Type B pancreatic cell (in vitro differentiated cells): Measurements from ENCODE around the gene MYLK. TPM values are rescaled to one million over a fixed set of nuclear protein-coding genes. Genes with fewer than 3 reads are reported as not detected.

Experiments
- DNase-seq: peaks from one replicate; pipeline ENCODE4 v3.0.0; 2021; ENCODE audit warnings: mixed read lengths; ENCODE audit not compliant: unreplicated experiment; ENCODE audit errors: extremely low spot score
- H3K27ac Mint-ChIP-seq: 2 replicates; pipeline ENCODE4 v1.8.0; 2021; ENCODE audit warnings: mild to moderate bottlenecking, mixed read lengths
- H3K27me3 Mint-ChIP-seq: 2 replicates; pipeline ENCODE4 v1.8.0; 2021; ENCODE audit warnings: mixed read lengths
- H3K36me3 Mint-ChIP-seq: 2 replicates; pipeline ENCODE4 v1.8.0; 2021; ENCODE audit warnings: mixed read lengths
- H3K4me1 Mint-ChIP-seq: one replicate; pipeline ENCODE4 v1.8.0; 2021; ENCODE audit warnings: mixed read lengths; ENCODE audit not compliant: unreplicated experiment
- H3K4me3 Mint-ChIP-seq: 2 replicates; pipeline ENCODE4 v1.8.0; 2021; ENCODE audit warnings: mild to moderate bottlenecking, mixed read lengths
- H3K9me3 Mint-ChIP-seq: 2 replicates; pipeline ENCODE4 v1.8.0; 2021; ENCODE audit warnings: mixed read lengths
- CTCF ChIP-seq: fragments of 200-600 bp; sonication (generic); conservative IDR thresholded peaks from 2 replicates; pipeline ENCODE4 v1.5.0; 2021; ENCODE audit warnings: antibody characterized with exemption, mild to moderate bottlenecking
- total RNA-seq: library from RNA; stranded (reverse); gene quantifications from 2 replicates; pipeline ENCODE4 v1.2.1, GENCODE V29; 2021; ENCODE audit warnings: low replicate concordance

Gene MYLK
- total RNA-seq, 1 donor from 2014 or later: 16.8 TPM

- peaks cover 8% of the 10 kb centered on the region for H3K27me3 Mint-ChIP-seq
- no peak overlapping the region for H3K4me3 Mint-ChIP-seq
- TF ChIP-seq CTCF: no peak
- DNase-seq: no peak
- no peaks in the 10 kb centered on the region for H3K36me3 Mint-ChIP-seq
- no peaks in the 10 kb centered on the region for H3K9me3 Mint-ChIP-seq
- peaks cover 14% of the 10 kb centered on the region for H3K4me1 Mint-ChIP-seq
- no peak overlapping the region for H3K27ac Mint-ChIP-seq
These were observed 101.0 kb downstream of the MYLK start for GRCh38 chr3:123783050-123783689.

GRCh38 chr3:123782488-123782887 lies 101.6 kb downstream of the MYLK start:
- Mint-ChIP-seq H3K4me1 (peaks cover 14% of the 10 kb centered on the region), H3K4me3 (no peak overlapping the region), H3K9me3 (no peaks in the 10 kb centered on the region), H3K27me3 (peaks cover 8% of the 10 kb centered on the region), H3K36me3 (no peaks in the 10 kb centered on the region), H3K27ac (no peak overlapping the region)
- TF ChIP-seq CTCF: no peak
- DNase-seq: no peak

GRCh38 chr3:123781571-123782275 lies 102.4 kb downstream of the MYLK start:
- DNase-seq: no peak
- TF ChIP-seq CTCF: no peak
- Mint-ChIP-seq H3K27ac (no peak overlapping the region), H3K4me3 (no peak overlapping the region), H3K4me1 (peaks cover 14% of the 10 kb centered on the region), H3K9me3 (no peaks in the 10 kb centered on the region), H3K36me3 (no peaks in the 10 kb centered on the region), H3K27me3 (peaks cover 8% of the 10 kb centered on the region)

- H3K36me3 Mint-ChIP-seq: no peaks in the 10 kb centered on the region
- H3K27ac Mint-ChIP-seq: no peak overlapping the region
- H3K9me3 Mint-ChIP-seq: no peaks in the 10 kb centered on the region
- no peak for TF ChIP-seq CTCF
- peaks cover 14% of the 10 kb centered on the region for H3K4me1 Mint-ChIP-seq
- no peak for DNase-seq
- H3K27me3 Mint-ChIP-seq: peaks cover 8% of the 10 kb centered on the region
- H3K4me3 Mint-ChIP-seq: no peak overlapping the region
These were observed 103.0 kb downstream of the MYLK start for GRCh38 chr3:123781138-123781537.

GRCh38 chr3:123780656-123781055 lies 103.5 kb downstream of the MYLK start:
- Mint-ChIP-seq H3K9me3 (no peaks in the 10 kb centered on the region), H3K27ac (no peak overlapping the region), H3K4me1 (peaks cover 14% of the 10 kb centered on the region), H3K27me3 (peaks cover 8% of the 10 kb centered on the region), H3K36me3 (no peaks in the 10 kb centered on the region), H3K4me3 (no peak overlapping the region)
- TF ChIP-seq CTCF: no peak
- no peak for DNase-seq
